ENCODE data around the gene ZNF319. TPM values are rescaled to one million over a fixed set of nuclear protein-coding genes. Genes with fewer than 3 reads are reported as not detected.
A peak's percentile ranks its signal among the peaks of the same experiment; 100 is the strongest.

The ZNF319 gene
- total and polyA plus RNA-seq, 2 donors from 2014 or later, result 2.9 to 10.9 TPM

DNA sequence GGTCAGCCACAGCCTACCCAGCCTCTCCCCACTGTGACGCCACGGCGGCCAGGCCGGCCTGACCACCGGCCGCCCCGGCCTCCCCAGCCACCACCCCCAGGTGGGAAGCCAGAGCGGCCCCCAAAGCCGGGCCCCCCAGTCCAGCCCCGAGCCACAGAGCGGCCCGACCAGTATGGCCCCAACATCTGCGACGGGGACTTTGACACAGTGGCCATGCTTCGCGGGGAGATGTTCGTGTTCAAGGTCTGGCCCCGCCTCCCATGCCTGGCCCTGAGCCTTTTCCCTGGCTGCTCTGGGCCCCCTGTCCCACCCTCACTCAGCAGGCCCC, 41.1 kb upstream of the ZNF319 start:
- peaks cover 0 to 28% (median 24%) of the 10 kb centered on the region in 3 donors for H3K36me3 ChIP-seq (ENCODE audit: control insufficient read depth in 2 of 3, insufficient read depth in 3 of 3, low read length in 3 of 3)

DNA sequence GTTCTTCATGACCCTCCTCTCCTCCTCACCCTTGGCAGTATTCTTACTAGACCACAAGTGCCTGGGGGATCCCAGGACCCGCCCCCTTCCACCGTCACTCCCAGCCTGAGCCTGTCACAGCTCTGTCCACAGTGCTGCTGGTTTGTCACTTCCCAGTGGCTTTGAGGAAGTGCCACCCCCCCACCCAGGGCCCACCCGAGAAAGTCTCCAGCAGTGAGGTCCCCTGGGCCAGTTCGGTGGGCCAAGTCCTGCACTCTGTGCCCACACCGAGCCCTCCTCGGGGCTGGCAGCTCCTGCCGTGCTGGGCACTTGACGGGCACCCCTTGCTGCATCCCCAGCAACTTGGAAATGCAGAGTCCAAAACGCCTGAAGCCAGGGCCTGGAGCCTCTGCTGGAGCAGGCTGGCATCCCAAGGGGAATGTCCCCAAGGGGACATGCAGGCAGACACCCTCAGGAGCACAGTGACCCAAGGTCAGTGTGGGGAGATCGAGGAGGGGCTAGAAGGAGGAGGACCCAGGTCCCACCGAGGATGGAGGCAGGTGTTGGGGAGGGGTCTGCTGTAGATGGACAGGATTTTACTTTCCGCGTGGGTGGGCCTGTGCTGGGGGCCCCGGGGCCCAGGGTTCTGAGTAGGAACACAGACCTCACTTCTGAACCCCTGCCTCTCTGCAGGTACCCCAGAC, 40.6 kb upstream of the ZNF319 start:
- intact Hi-C loops (cut with DNase I), result no loop called here
- no peak overlapping the region for H3K27ac ChIP-seq (ENCODE audit: low read depth in 2 of 2, low read length in 2 of 2)
- H3K4me1 ChIP-seq (ENCODE audit: control insufficient read depth in 2 of 3, insufficient read depth in 2 of 3, low read depth in 1 of 3, low read length in 3 of 3), result no peaks in the 10 kb centered on the region
- no peak overlapping the region for H3K9ac ChIP-seq (ENCODE audit: low read length in 3 of 3)
- FAIRE-seq, result no peak
- TF ChIP-seq CTCF (IDR thresholded peaks at IDR 0.05; ENCODE audit: borderline replicate concordance, extremely low read depth, insufficient read depth), result no peak
- no peaks in the 10 kb centered on the region for H3K9me3 ChIP-seq (ENCODE audit: control insufficient read depth in 2 of 3, insufficient read depth in 1 of 3, low read length in 3 of 3)
- no peak overlapping the region for H3K4me3 ChIP-seq (ENCODE audit: low read length in 3 of 3)
- peaks cover 0 to 28% (median 24%) of the 10 kb centered on the region in 3 donors for H3K36me3 ChIP-seq (ENCODE audit: control insufficient read depth in 2 of 3, insufficient read depth in 3 of 3, low read length in 3 of 3)
- H3K27me3 ChIP-seq (ENCODE audit: control insufficient read depth, insufficient read depth, low read length), result no peaks in the 10 kb centered on the region
- DNase-seq, result peak in 1 of 5 donors; percentile 66

More for the DNA sequence above, 41.1 kb upstream of the ZNF319 start:
- no peak for FAIRE-seq
- H3K9me3 ChIP-seq (ENCODE audit: control insufficient read depth in 2 of 3, insufficient read depth in 1 of 3, low read length in 3 of 3), result no peaks in the 10 kb centered on the region
- DNase-seq, result peak in 1 of 5 donors; percentile 69
- TF ChIP-seq CTCF (IDR thresholded peaks at IDR 0.05; ENCODE audit: borderline replicate concordance, extremely low read depth, insufficient read depth), result no peak
- H3K4me1 ChIP-seq (ENCODE audit: control insufficient read depth in 2 of 3, insufficient read depth in 2 of 3, low read depth in 1 of 3, low read length in 3 of 3), result no peaks in the 10 kb centered on the region
- no peaks in the 10 kb centered on the region for H3K27me3 ChIP-seq (ENCODE audit: control insufficient read depth, insufficient read depth, low read length)
- intact Hi-C loops (cut with DNase I), result no loop called here
- H3K9ac ChIP-seq (ENCODE audit: low read length in 3 of 3), result no peak overlapping the region
- no peak overlapping the region for H3K4me3 ChIP-seq (ENCODE audit: low read length in 3 of 3)
- H3K27ac ChIP-seq (ENCODE audit: low read depth in 2 of 2, low read length in 2 of 2), result no peak overlapping the region

- DNase-seq (no peak), FAIRE-seq (no peak)
- H3K4me1 ChIP-seq (ENCODE audit: control insufficient read depth in 2 of 3, insufficient read depth in 2 of 3, low read depth in 1 of 3, low read length in 3 of 3), result no peaks in the 10 kb centered on the region
- no peak overlapping the region for H3K4me3 ChIP-seq (ENCODE audit: low read length in 3 of 3)
- no peak for TF ChIP-seq CTCF (IDR thresholded peaks at IDR 0.05; ENCODE audit: borderline replicate concordance, extremely low read depth, insufficient read depth)
- no peak overlapping the region for H3K27ac ChIP-seq (ENCODE audit: low read depth in 2 of 2, low read length in 2 of 2)
- H3K36me3 ChIP-seq (ENCODE audit: control insufficient read depth in 2 of 3, insufficient read depth in 3 of 3, low read length in 3 of 3), result peaks cover 0 to 28% (median 24%) of the 10 kb centered on the region in 3 donors
- no peak overlapping the region for H3K9ac ChIP-seq (ENCODE audit: low read length in 3 of 3)
- H3K9me3 ChIP-seq (ENCODE audit: control insufficient read depth in 2 of 3, insufficient read depth in 1 of 3, low read length in 3 of 3), result no peaks in the 10 kb centered on the region
- no peaks in the 10 kb centered on the region for H3K27me3 ChIP-seq (ENCODE audit: control insufficient read depth, insufficient read depth, low read length)
- intact Hi-C loops (cut with DNase I), result no loop called here
These were observed 40.0 kb upstream of the ZNF319 start for GRCh38 chr16:58040496-58040846.
